Breast epithelium (tissue), 3 donors: ENCODE data around the gene RPLP1.

Source experiments
- POLR2A ChIP-seq: fragments of 450-650 bp; IDR thresholded peaks from one replicate; pipeline ENCODE4 v1.6.1; 2016; ENCODE audit warnings: antibody characterized with exemption, mild to moderate bottlenecking, moderate library complexity
- POLR2AphosphoS5 ChIP-seq, 3 donors: sonication (generic); formaldehyde crosslinking; IDR thresholded peaks; one replicate each; pipeline ENCODE4 v1.6.1; 2017; ENCODE audit warnings: antibody characterized with exemption in 3 of 3
- TF ChIP-seq, protein P1 (sequence below), 3 donors: fragments of 450-650 bp; IDR thresholded peaks; one replicate each; pipeline ENCODE4 v1.5.1; 2016 to 2017; ENCODE audit warnings: antibody characterized with exemption in 3 of 3, mild to moderate bottlenecking in 3 of 3, moderate library complexity in 3 of 3

DNA sequence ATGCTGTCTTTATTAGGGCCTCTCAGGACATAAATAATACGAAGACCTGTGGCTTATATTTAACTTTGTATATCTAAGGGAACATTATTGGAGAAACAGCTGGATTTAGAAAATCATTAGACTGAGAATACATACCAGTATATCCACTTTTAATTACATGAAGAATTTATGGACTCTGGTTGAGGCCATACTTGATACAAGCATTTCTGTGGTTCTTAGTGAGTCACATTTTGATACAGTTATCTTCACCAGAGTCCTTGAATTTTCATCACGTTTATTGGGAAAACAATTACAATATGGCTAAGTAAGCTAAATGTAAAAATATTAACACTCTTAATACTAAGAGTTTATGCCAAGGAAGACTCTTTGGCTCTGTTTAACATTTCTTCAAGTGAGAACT is 28.6 kb upstream of the RPLP1 start:
- TF ChIP-seq, protein P1, sequence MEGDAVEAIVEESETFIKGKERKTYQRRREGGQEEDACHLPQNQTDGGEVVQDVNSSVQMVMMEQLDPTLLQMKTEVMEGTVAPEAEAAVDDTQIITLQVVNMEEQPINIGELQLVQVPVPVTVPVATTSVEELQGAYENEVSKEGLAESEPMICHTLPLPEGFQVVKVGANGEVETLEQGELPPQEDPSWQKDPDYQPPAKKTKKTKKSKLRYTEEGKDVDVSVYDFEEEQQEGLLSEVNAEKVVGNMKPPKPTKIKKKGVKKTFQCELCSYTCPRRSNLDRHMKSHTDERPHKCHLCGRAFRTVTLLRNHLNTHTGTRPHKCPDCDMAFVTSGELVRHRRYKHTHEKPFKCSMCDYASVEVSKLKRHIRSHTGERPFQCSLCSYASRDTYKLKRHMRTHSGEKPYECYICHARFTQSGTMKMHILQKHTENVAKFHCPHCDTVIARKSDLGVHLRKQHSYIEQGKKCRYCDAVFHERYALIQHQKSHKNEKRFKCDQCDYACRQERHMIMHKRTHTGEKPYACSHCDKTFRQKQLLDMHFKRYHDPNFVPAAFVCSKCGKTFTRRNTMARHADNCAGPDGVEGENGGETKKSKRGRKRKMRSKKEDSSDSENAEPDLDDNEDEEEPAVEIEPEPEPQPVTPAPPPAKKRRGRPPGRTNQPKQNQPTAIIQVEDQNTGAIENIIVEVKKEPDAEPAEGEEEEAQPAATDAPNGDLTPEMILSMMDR (IDR thresholded peaks at IDR 0.05) = no peak
- no peak for TF ChIP-seq POLR2AphosphoS5 (IDR thresholded peaks at IDR 0.05)
- TF ChIP-seq POLR2A = no peak
